DND-41 (cell line): ENCODE results near the gene GAB1.

ENCODE experiments used
- ATAC-seq: fragments of 200-7000 bp; cut with Tn5 transposase; 3 replicates; pipeline ENCODE4 v1.9.1; 2021; ENCODE audit warnings: low read depth; ENCODE audit not compliant: insufficient read depth
- DNase-seq: peaks from one replicate; pipeline ENCODE4 v3.0.0-alpha.2; 2020
- H2AFZ ChIP-seq: 2 replicates; pipeline ENCODE4 v1.6.0; 2012; ENCODE audit warnings: low read depth, low read length
- H3K27ac ChIP-seq: 2 replicates; pipeline ENCODE4 v1.5.1; 2012; ENCODE audit warnings: low read length, inconsistent platforms
- H3K27me3 ChIP-seq: fragments of 200-600 bp; sonication (generic); 2 replicates; pipeline ENCODE4 v1.6.0; 2012; ENCODE audit warnings: low read length, mild to moderate bottlenecking, inconsistent platforms; ENCODE audit not compliant: insufficient read depth, poor library complexity
- H3K36me3 ChIP-seq: 2 replicates; pipeline ENCODE4 v1.5.1; 2012; ENCODE audit warnings: low read length, inconsistent platforms; ENCODE audit not compliant: insufficient read depth
- H3K4me1 ChIP-seq: 2 replicates; pipeline ENCODE4 v1.5.1; 2012; ENCODE audit warnings: mild to moderate bottlenecking, low read length; ENCODE audit not compliant: insufficient read depth
- H3K4me2 ChIP-seq: 2 replicates; pipeline ENCODE4 v1.6.0; 2012; ENCODE audit warnings: mild to moderate bottlenecking, moderate library complexity, low read length, inconsistent platforms; ENCODE audit not compliant: insufficient read depth
- H3K4me3 ChIP-seq, 2 experiments: fragments of 200-600 bp in 1 of 2; shearing (Covaris generic) in 1 of 2; 2 replicates each; pipeline ENCODE4 v1.5.1; 2012 to 2016; ENCODE audit warnings: inconsistent platforms in 2 of 2, low read length in 2 of 2, mild to moderate bottlenecking in 2 of 2, low read depth in 1 of 2, moderate library complexity in 1 of 2
- H3K79me2 ChIP-seq: 2 replicates; pipeline ENCODE4 v1.6.0; 2012; ENCODE audit warnings: low read length, inconsistent platforms; ENCODE audit not compliant: insufficient read depth
- H3K9ac ChIP-seq: 2 replicates; pipeline ENCODE4 v1.6.0; 2012; ENCODE audit warnings: low read depth, mild to moderate bottlenecking, inconsistent platforms, low read length, moderate library complexity
- H3K9me3 ChIP-seq: 2 replicates; pipeline ENCODE4 v1.5.1; 2012; ENCODE audit warnings: low read length, moderate library complexity, mild to moderate bottlenecking, inconsistent platforms; ENCODE audit not compliant: insufficient read depth, severe bottlenecking
- H4K20me1 ChIP-seq: 2 replicates; pipeline ENCODE4 v1.6.0; 2012; ENCODE audit warnings: low read length; ENCODE audit not compliant: insufficient read depth
- EZH2 ChIP-seq: IDR thresholded peaks from 3 replicates; pipeline ENCODE4 v1.6.1; 2012; ENCODE audit warnings: borderline replicate concordance, low read depth, mild to moderate bottlenecking, moderate library complexity, low read length, inconsistent platforms; ENCODE audit not compliant: severe bottlenecking
- TF ChIP-seq, protein P1 (sequence below): IDR thresholded peaks from 2 replicates; pipeline ENCODE4 v1.5.1; 2012; ENCODE audit warnings: borderline replicate concordance, low read length, moderate library complexity, mild to moderate bottlenecking; ENCODE audit not compliant: poor library complexity, severe bottlenecking; ENCODE audit errors: extremely low read depth

Gene GAB1

DNA sequence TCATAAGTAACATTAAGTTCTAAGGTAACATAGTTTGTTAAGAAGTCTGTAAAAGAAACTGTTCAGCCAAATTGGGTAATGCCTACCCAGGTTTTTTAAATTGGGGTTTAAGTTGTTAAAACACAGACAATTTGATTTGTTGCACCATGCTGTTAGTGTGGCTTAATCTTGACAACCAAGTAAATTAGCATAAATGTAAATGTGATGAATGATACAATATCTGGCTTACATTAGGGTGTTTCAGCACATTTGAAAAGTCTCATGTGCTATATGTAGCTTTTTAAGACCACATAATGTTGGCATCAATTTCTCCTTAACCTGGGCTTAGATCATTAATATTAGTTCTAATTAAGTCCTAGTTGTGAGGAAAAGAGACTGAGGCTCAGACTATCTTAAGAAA, 104.4 kb downstream of the GAB1 start:
- DNase-seq (no peak), ATAC-seq (no peak)
- H3K4me3 ChIP-seq: no peak overlapping the region
- H3K9ac ChIP-seq: no peak overlapping the region
- H3K79me2 ChIP-seq: no peaks in the 10 kb centered on the region
- H3K27ac ChIP-seq: no peak overlapping the region
- no peaks in the 10 kb centered on the region for H4K20me1 ChIP-seq
- no peaks in the 10 kb centered on the region for H3K4me1 ChIP-seq
- H3K9me3 ChIP-seq: no peaks in the 10 kb centered on the region
- H3K27me3 ChIP-seq: no peaks in the 10 kb centered on the region
- TF ChIP-seq, protein P1, sequence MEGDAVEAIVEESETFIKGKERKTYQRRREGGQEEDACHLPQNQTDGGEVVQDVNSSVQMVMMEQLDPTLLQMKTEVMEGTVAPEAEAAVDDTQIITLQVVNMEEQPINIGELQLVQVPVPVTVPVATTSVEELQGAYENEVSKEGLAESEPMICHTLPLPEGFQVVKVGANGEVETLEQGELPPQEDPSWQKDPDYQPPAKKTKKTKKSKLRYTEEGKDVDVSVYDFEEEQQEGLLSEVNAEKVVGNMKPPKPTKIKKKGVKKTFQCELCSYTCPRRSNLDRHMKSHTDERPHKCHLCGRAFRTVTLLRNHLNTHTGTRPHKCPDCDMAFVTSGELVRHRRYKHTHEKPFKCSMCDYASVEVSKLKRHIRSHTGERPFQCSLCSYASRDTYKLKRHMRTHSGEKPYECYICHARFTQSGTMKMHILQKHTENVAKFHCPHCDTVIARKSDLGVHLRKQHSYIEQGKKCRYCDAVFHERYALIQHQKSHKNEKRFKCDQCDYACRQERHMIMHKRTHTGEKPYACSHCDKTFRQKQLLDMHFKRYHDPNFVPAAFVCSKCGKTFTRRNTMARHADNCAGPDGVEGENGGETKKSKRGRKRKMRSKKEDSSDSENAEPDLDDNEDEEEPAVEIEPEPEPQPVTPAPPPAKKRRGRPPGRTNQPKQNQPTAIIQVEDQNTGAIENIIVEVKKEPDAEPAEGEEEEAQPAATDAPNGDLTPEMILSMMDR: no peak
- TF ChIP-seq EZH2: no peak
- no peaks in the 10 kb centered on the region for H3K36me3 ChIP-seq
- H3K4me2 ChIP-seq: no peak overlapping the region
- no peak overlapping the region for H2AFZ ChIP-seq

DNA sequence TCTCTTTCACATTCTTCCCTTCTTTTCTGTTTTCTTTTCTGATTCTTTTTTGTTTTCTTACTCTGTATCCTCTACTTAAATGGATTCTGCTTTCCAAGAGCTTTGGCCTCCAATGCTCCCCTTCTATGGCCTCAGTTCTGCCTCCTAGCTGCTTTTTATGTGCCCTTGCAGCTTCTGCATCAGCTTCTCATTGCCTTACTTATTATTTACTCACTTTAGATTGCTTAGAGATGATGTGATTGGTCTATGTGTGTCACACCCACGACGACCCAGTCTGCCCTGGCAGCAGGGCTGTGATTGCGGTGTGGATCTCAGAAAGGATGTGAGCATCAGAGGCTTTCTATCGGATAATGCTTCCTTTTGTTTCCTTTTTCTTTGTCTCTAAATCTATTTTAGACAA, 105.0 kb downstream of the GAB1 start:
- H3K9ac ChIP-seq: no peak overlapping the region
- no peak overlapping the region for H3K4me2 ChIP-seq
- TF ChIP-seq EZH2: no peak
- TF ChIP-seq, protein P1: no peak
- H3K36me3 ChIP-seq: no peaks in the 10 kb centered on the region
- no peak overlapping the region for H2AFZ ChIP-seq
- H3K4me1 ChIP-seq: no peaks in the 10 kb centered on the region
- H3K27me3 ChIP-seq: no peaks in the 10 kb centered on the region
- ATAC-seq: no peak
- H3K9me3 ChIP-seq: no peaks in the 10 kb centered on the region
- no peaks in the 10 kb centered on the region for H4K20me1 ChIP-seq
- H3K4me3 ChIP-seq: no peak overlapping the region
- H3K27ac ChIP-seq: no peak overlapping the region
- no peak for DNase-seq
- no peaks in the 10 kb centered on the region for H3K79me2 ChIP-seq

DNA sequence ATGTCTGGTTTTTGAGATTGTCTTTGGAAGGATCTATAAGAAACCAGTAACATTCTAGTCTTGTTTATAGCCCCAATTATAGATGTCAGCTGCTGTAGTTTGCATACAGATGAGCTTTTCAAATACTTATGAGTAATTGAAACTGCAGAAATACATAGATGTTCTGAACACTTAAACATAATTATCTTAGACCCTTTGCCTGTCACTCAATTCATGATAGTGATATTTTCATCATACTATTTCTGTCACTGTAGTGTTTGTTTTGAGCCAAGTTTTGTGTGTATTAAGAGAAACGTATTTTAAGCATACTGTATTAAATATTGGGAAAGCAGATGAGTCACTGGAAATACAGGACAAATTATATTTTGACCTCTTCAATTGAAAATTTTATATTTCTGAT, 107.1 kb downstream of the GAB1 start:
- no peak overlapping the region for H3K4me2 ChIP-seq
- no peaks in the 10 kb centered on the region for H3K79me2 ChIP-seq
- no peak overlapping the region for H3K9ac ChIP-seq
- no peak for DNase-seq
- H3K36me3 ChIP-seq: no peaks in the 10 kb centered on the region
- H4K20me1 ChIP-seq: no peaks in the 10 kb centered on the region
- H3K4me1 ChIP-seq: no peaks in the 10 kb centered on the region
- no peak for ATAC-seq
- no peaks in the 10 kb centered on the region for H3K9me3 ChIP-seq
- TF ChIP-seq EZH2: no peak
- TF ChIP-seq, protein P1: no peak
- no peak overlapping the region for H2AFZ ChIP-seq
- no peak overlapping the region for H3K4me3 ChIP-seq
- no peaks in the 10 kb centered on the region for H3K27me3 ChIP-seq
- no peak overlapping the region for H3K27ac ChIP-seq

- no peak overlapping the region for H3K4me3 ChIP-seq
- no peaks in the 10 kb centered on the region for H3K4me1 ChIP-seq
- DNase-seq: no peak
Observed at GRCh38 chr4:143451186-143451585, 114.5 kb downstream of the GAB1 start.

More at GRCh38 chr4:143451186-143451585, 114.5 kb downstream of the GAB1 start:
- H3K9me3 ChIP-seq: no peaks in the 10 kb centered on the region
- TF ChIP-seq, protein P1: no peak
- no peak for TF ChIP-seq EZH2
- H3K36me3 ChIP-seq: no peaks in the 10 kb centered on the region
- H2AFZ ChIP-seq: no peak overlapping the region
- H3K4me2 ChIP-seq: no peak overlapping the region
- H3K27ac ChIP-seq: no peak overlapping the region
- ATAC-seq: no peak
- no peaks in the 10 kb centered on the region for H3K27me3 ChIP-seq
- no peak overlapping the region for H3K9ac ChIP-seq
- no peaks in the 10 kb centered on the region for H4K20me1 ChIP-seq
- H3K79me2 ChIP-seq: no peaks in the 10 kb centered on the region
